Breast epithelium (tissue), 4 donors: Measurements from ENCODE around the gene PGM5. TPM values are rescaled to one million over a fixed set of nuclear protein-coding genes. Genes with fewer than 3 reads are reported as not detected.

Source experiments
- DNase-seq, 2 donors: peaks; one replicate each; pipeline ENCODE4 v3.0.0-alpha.2; 2019; ENCODE audit warnings: low spot score in 2 of 2
- H3K27ac ChIP-seq, 2 donors: fragments of 200-600 bp; sonication (generic) in 1 of 2; one replicate each; pipeline ENCODE4 v1.5.1; 2016 to 2019; ENCODE audit warnings: mild to moderate bottlenecking in 1 of 2
- H3K27me3 ChIP-seq, 2 donors: fragments of 200-600 bp; sonication (generic) in 1 of 2; one replicate each; pipeline versions ENCODE4 v1.5.1 to v1.6.0; 2017 to 2019; ENCODE audit warnings: control low read depth in 1 of 2, mild to moderate bottlenecking in 1 of 2
- H3K36me3 ChIP-seq: fragments of 200-600 bp; one replicate; pipeline ENCODE4 v1.5.1; 2019
- H3K4me1 ChIP-seq, 2 donors: fragments of 200-600 bp; sonication (generic); one replicate each; pipeline ENCODE4 v1.5.1; 2016 to 2019; ENCODE audit warnings: control low read depth in 1 of 2
- H3K4me3 ChIP-seq, 3 donors: fragments of 200-600 bp; sonication (generic); 1 replicate in 2 of 3; 2 replicates in 1 of 3; pipeline ENCODE4 v1.5.1; 2016 to 2019; ENCODE audit warnings: mild to moderate bottlenecking in 3 of 3, moderate library complexity in 2 of 3
- H3K9me3 ChIP-seq, 2 donors: fragments of 200-600 bp; sonication (generic) in 1 of 2; one replicate each; pipeline ENCODE4 v1.5.1; 2016 to 2019; ENCODE audit warnings: control low read depth in 1 of 2
- CTCF ChIP-seq, 3 donors: fragments of 450-650 bp; IDR thresholded peaks; one replicate each; pipeline ENCODE4 v1.5.1; 2016 to 2017; ENCODE audit warnings: antibody characterized with exemption in 3 of 3, mild to moderate bottlenecking in 3 of 3, moderate library complexity in 3 of 3
- POLR2A ChIP-seq: fragments of 450-650 bp; IDR thresholded peaks from one replicate; pipeline ENCODE4 v1.6.1; 2016; ENCODE audit warnings: antibody characterized with exemption, mild to moderate bottlenecking, moderate library complexity
- POLR2AphosphoS5 ChIP-seq, 3 donors: sonication (generic); formaldehyde crosslinking; IDR thresholded peaks; one replicate each; pipeline ENCODE4 v1.6.1; 2017; ENCODE audit warnings: antibody characterized with exemption in 3 of 3
- intact Hi-C: fragments of 100-400 bp; cut with DNase I; formaldehyde crosslinking; loops from one replicate; pipeline ENCODE4 v1.15.1; 2023; ENCODE audit warnings: low total_unique reads
- total RNA-seq, 3 donors: library from RNA; depleted of rRNA; stranded (reverse); fragments of >200 nt; gene quantifications; one replicate each; pipeline ENCODE4 v1.1.0, GENCODE V29; 2016

Gene PGM5
- total RNA-seq, 3 donors from 2014 or later = 11.6 to 30.8 (median 22.2) TPM

- no peak for DNase-seq
- intact Hi-C loops = no loop called here
- H3K4me3 ChIP-seq = no peak overlapping the region
- no peak overlapping the region for H3K27ac ChIP-seq
- TF ChIP-seq POLR2AphosphoS5 (IDR thresholded peaks at IDR 0.05) (no peak), POLR2A (no peak), CTCF (IDR thresholded peaks at IDR 0.05) (no peak)
- H3K4me1 ChIP-seq = no peaks in the 10 kb centered on the region
- H3K36me3 ChIP-seq = no peaks in the 10 kb centered on the region
- H3K9me3 ChIP-seq = no peaks in the 10 kb centered on the region
- no peaks in the 10 kb centered on the region for H3K27me3 ChIP-seq
These were observed 181.8 kb downstream of the PGM5 start for GRCh38 chr9:68538200-68538599.

GRCh38 chr9:68540712-68541535 is 184.5 kb downstream of the PGM5 start, which contains the start of gene TMEM252:
Gene TMEM252 (minus strand): TSS chr9:68540883. CDS start chr9:68540814, 69 bp downstream.
- H3K9me3 ChIP-seq = no peaks in the 10 kb centered on the region
- TF ChIP-seq POLR2AphosphoS5 (IDR thresholded peaks at IDR 0.05) = no peak
- no peak for TF ChIP-seq CTCF (IDR thresholded peaks at IDR 0.05)
- TF ChIP-seq POLR2A = no peak
- H3K27me3 ChIP-seq = no peaks in the 10 kb centered on the region
- no peaks in the 10 kb centered on the region for H3K4me1 ChIP-seq
- no peak for DNase-seq
- H3K36me3 ChIP-seq = no peaks in the 10 kb centered on the region
- intact Hi-C loops = no loop called here
- no peak within 1 kb of the TSS for H3K4me3 ChIP-seq
- H3K27ac ChIP-seq = peak within 1 kb of the TSS in 1 of 2 donors; percentile 25

- Histone ChIP-seq H3K9me3 (no peaks in the 10 kb centered on the region), H3K27me3 (no peaks in the 10 kb centered on the region), H3K4me3 (no peak overlapping the region), H3K36me3 (no peaks in the 10 kb centered on the region), H3K27ac (peak overlapping the region in 1 of 2 donors; percentile 25), H3K4me1 (no peaks in the 10 kb centered on the region)
- intact Hi-C loops = no loop called here
- no peak for TF ChIP-seq POLR2AphosphoS5 (IDR thresholded peaks at IDR 0.05)
- TF ChIP-seq POLR2A = no peak
- TF ChIP-seq CTCF (IDR thresholded peaks at IDR 0.05) = no peak
- DNase-seq = no peak
These were observed 185.2 kb downstream of the PGM5 start for GRCh38 chr9:68541568-68541967.

GRCh38 chr9:68545033-68545705 is 188.8 kb downstream of the PGM5 start:
- H3K27me3 ChIP-seq = no peaks in the 10 kb centered on the region
- no peak overlapping the region for H3K4me3 ChIP-seq
- H3K9me3 ChIP-seq = peaks cover 0 to 7% of the 10 kb centered on the region in 2 donors
- intact Hi-C loops = no loop called here
- TF ChIP-seq POLR2A (no peak), POLR2AphosphoS5 (IDR thresholded peaks at IDR 0.05) (no peak), CTCF (IDR thresholded peaks at IDR 0.05) (no peak)
- no peak for DNase-seq
- no peaks in the 10 kb centered on the region for H3K4me1 ChIP-seq
- no peaks in the 10 kb centered on the region for H3K36me3 ChIP-seq
- no peak overlapping the region for H3K27ac ChIP-seq
